Suprapubic skin (tissue), 4 donors: ENCODE results near the gene OR2D3. TPM values are rescaled to one million over a fixed set of nuclear protein-coding genes. Genes with fewer than 3 reads are reported as not detected.
"Not testable (repeated sequence)": the region's sequence is repeated elsewhere in the genome, so short reads cannot be mapped to it uniquely, and the experiment has no call there.

Experiments used
- DNase-seq, 2 donors: peaks; one replicate each; pipeline ENCODE4 v3.0.0-alpha.2; 2019; ENCODE audit warnings: low spot score in 2 of 2
- H3K27ac ChIP-seq: fragments of 200-600 bp; sonication (generic); one replicate; pipeline ENCODE4 v1.5.1; 2019
- H3K27me3 ChIP-seq: fragments of 200-600 bp; sonication (generic); one replicate; pipeline ENCODE4 v1.5.1; 2019
- H3K36me3 ChIP-seq: fragments of 200-600 bp; sonication (generic); one replicate; pipeline ENCODE4 v1.5.1; 2019
- H3K4me1 ChIP-seq: fragments of 200-600 bp; sonication (generic); one replicate; pipeline ENCODE4 v1.5.1; 2019
- H3K4me3 ChIP-seq: fragments of 200-600 bp; sonication (generic); one replicate; pipeline ENCODE4 v1.5.1; 2019; ENCODE audit warnings: mild to moderate bottlenecking
- H3K9me3 ChIP-seq: fragments of 200-600 bp; sonication (generic); one replicate; pipeline ENCODE4 v1.5.1; 2019
- CTCF ChIP-seq, 2 donors: fragments of 200-600 bp in 1 of 2; fragments of 450-650 bp in 1 of 2; sonication (generic) in 1 of 2; IDR thresholded peaks; one replicate each; pipeline ENCODE4 v1.5.1; 2016 to 2019; ENCODE audit warnings: antibody characterized with exemption in 2 of 2, mild to moderate bottlenecking in 1 of 2, moderate library complexity in 1 of 2
- EP300 ChIP-seq: sonication (generic); formaldehyde crosslinking; IDR thresholded peaks from one replicate; pipeline ENCODE4 v1.6.1; 2017; ENCODE audit warnings: antibody characterized with exemption
- POLR2A ChIP-seq, 2 donors: fragments of 450-650 bp; IDR thresholded peaks; one replicate each; pipeline ENCODE4 v1.6.1; 2017; ENCODE audit warnings: antibody characterized with exemption in 2 of 2, mild to moderate bottlenecking in 2 of 2, moderate library complexity in 2 of 2
- POLR2AphosphoS5 ChIP-seq, 3 donors: sonication (generic); formaldehyde crosslinking; IDR thresholded peaks; one replicate each; pipeline ENCODE4 v1.6.1; 2017; ENCODE audit warnings: antibody characterized with exemption in 3 of 3
- WGBS: methylation state at CpG from one replicate; pipeline ENCODE4 v1.1.5; 2018; 5-methylcytosine and 5-hydroxymethylcytosine counted together
- total RNA-seq, 4 donors: library from RNA; depleted of rRNA; stranded (reverse); fragments of >200 nt; gene quantifications; one replicate each; pipeline ENCODE4 v1.1.0, GENCODE V29; 2016

Gene OR2D3
- total RNA-seq, 4 donors from 2014 or later, result not detected

DNA sequence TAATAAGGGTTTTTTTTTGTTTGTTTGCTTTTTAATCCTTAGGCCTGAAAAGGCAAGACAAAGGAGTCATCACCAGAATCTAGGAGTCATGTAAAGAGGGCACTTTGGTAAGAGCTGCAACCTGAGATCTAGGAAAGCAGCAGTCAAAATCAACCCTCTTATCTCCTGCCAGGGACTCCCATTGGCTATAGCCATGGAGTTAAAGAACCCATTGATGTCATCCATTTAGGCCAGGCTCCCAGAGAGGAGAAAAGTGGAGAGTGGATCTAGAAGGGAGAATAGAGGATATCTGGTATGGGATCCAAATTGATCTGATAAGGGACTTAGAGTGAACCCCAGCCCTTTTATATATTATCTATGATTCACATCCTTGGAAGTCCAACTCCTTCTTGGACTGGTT is 41.3 kb downstream of the OR2D3 start:
- Histone ChIP-seq H3K9me3 (no peaks in the 10 kb centered on the region), H3K36me3 (no peaks in the 10 kb centered on the region), H3K27ac (no peak overlapping the region), H3K4me3 (no peak overlapping the region), H3K27me3 (no peaks in the 10 kb centered on the region), H3K4me1 (no peaks in the 10 kb centered on the region)
- no peak for TF ChIP-seq POLR2AphosphoS5 (IDR thresholded peaks at IDR 0.05)
- no peak for TF ChIP-seq CTCF (IDR thresholded peaks at IDR 0.05)
- no peak for TF ChIP-seq EP300
- TF ChIP-seq POLR2A (IDR thresholded peaks at IDR 0.05), result no peak
- no peak for DNase-seq

DNA sequence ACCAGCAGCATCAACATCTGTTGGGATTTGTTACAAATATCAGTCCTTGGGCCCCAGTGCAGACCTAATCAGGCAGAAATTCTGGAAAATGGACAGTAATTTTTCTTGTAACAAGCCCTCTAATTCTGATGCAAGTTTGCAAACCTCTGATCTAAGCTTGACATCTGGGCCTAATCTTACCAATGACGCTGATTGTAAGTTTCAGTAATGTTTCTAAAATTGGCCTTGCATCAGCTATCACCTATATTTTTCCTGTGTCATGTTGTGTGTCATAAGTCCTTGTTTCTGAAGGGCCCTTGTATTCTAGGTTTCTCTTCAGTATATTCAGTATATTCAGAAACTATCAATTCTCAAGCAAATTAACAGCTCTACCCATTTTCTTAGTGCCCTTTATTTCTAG is 41.9 kb downstream of the OR2D3 start:
- no peak overlapping the region for H3K4me3 ChIP-seq
- H3K36me3 ChIP-seq, result no peaks in the 10 kb centered on the region
- H3K4me1 ChIP-seq, result no peaks in the 10 kb centered on the region
- no peaks in the 10 kb centered on the region for H3K9me3 ChIP-seq
- no peak for DNase-seq
- TF ChIP-seq POLR2AphosphoS5 (IDR thresholded peaks at IDR 0.05), result no peak
- TF ChIP-seq CTCF (IDR thresholded peaks at IDR 0.05), result no peak
- no peak for TF ChIP-seq POLR2A (IDR thresholded peaks at IDR 0.05)
- TF ChIP-seq EP300, result no peak
- no peaks in the 10 kb centered on the region for H3K27me3 ChIP-seq
- H3K27ac ChIP-seq, result no peak overlapping the region
- 77% methylated on average over 1 of the region's 1 CpG for WGBS

- H3K4me1 ChIP-seq, result no peaks in the 10 kb centered on the region
- no peak overlapping the region for H3K4me3 ChIP-seq
- no peak for DNase-seq
- TF ChIP-seq POLR2AphosphoS5 (IDR thresholded peaks at IDR 0.05), result no peak
- TF ChIP-seq EP300, result no peak
- TF ChIP-seq POLR2A (IDR thresholded peaks at IDR 0.05), result no peak
- no peak for TF ChIP-seq CTCF (IDR thresholded peaks at IDR 0.05)
- no peaks in the 10 kb centered on the region for H3K9me3 ChIP-seq
- H3K27me3 ChIP-seq, result no peaks in the 10 kb centered on the region
- H3K27ac ChIP-seq, result no peak overlapping the region
- no peaks in the 10 kb centered on the region for H3K36me3 ChIP-seq
- WGBS, result 100% methylated on average over 1 of the region's 1 CpG
Measured at GRCh38 chr11:6968816-6969215, 48.0 kb downstream of the OR2D3 start.

GRCh38 chr11:6969854-6970253 is 49.1 kb downstream of the OR2D3 start:
- H3K4me1 ChIP-seq, H3K4me3 ChIP-seq, H3K27me3 ChIP-seq, H3K27ac ChIP-seq, H3K36me3 ChIP-seq, H3K9me3 ChIP-seq: not testable (repeated sequence)
- peak in 1 of 2 donors; percentile 72 for DNase-seq
- WGBS, result 58% methylated on average over 4 of the region's 4 CpGs

Other genes starting within 250 kb of the OR2D3 start
- 10 to 100 TPM; 17.1 to 35.2 (median 26.4) TPM for gene MRPL17, start 237.7 kb upstream of the OR2D3 start, total RNA-seq
- under 1 TPM in 1 of 4 donors, not detected in 3; 0.24 TPM for gene OR2AG2, start 149.0 kb upstream of the OR2D3 start, total RNA-seq
- not detected for gene OR2AG1, start 138.0 kb upstream of the OR2D3 start, total RNA-seq
- gene OR6A2, start 121.3 kb upstream of the OR2D3 start, total RNA-seq, result under 1 TPM in 1 of 4 donors, not detected in 3; 0.72 TPM
- gene OR10A5, start 75.3 kb upstream of the OR2D3 start, total RNA-seq, result not detected
- gene OR10A2, start 57.9 kb upstream of the OR2D3 start, total RNA-seq, result not detected
- gene OR10A4, start 44.4 kb upstream of the OR2D3 start, total RNA-seq, result not detected
- gene OR2D2, start 28.5 kb upstream of the OR2D3 start, total RNA-seq, result under 1 TPM in 2 of 4 donors, not detected in 2; 0.72 to 0.76 TPM
- 1 to 10 TPM in 2 of 4 donors, under 1 TPM in 2; 0.36 to 1.6 (median 1.2) TPM for gene ZNF215, start 5.4 kb downstream of the OR2D3 start, total RNA-seq
- 1 to 10 TPM in 1 of 4 donors, under 1 TPM in 3; 0.53 to 3.5 (median 0.68) TPM for gene ZNF214, start 99.3 kb downstream of the OR2D3 start, total RNA-seq
- not detected for gene NLRP14, start 99.5 kb downstream of the OR2D3 start, total RNA-seq
- gene RBMXL2, start 168.0 kb downstream of the OR2D3 start, total RNA-seq, result not detected